Uterus (tissue), 4 donors: Measurements from ENCODE around the gene IFT22. TPM values are rescaled to one million over a fixed set of nuclear protein-coding genes. Genes with fewer than 3 reads are reported as not detected.

Experiments
- DNase-seq, 2 donors: peaks; one replicate each; pipeline ENCODE4 v3.0.0-alpha.2; 2019 to 2020
- H3K27ac ChIP-seq, 2 donors: fragments of 200-600 bp; sonication (generic); 1 replicate in 1 of 2; 2 replicates in 1 of 2; pipeline ENCODE4 v1.5.1; 2016 to 2018
- H3K27me3 ChIP-seq, 2 donors: fragments of 200-600 bp; sonication (generic); one replicate each; pipeline ENCODE4 v1.5.1; 2018 to 2019; ENCODE audit warnings: control low read depth in 1 of 2
- H3K36me3 ChIP-seq, 2 donors: fragments of 200-600 bp; sonication (generic); one replicate each; pipeline ENCODE4 v1.5.1; 2019; ENCODE audit warnings: control low read depth in 1 of 2
- H3K4me1 ChIP-seq, 2 donors: fragments of 200-600 bp; sonication (generic); one replicate each; pipeline ENCODE4 v1.5.1; 2018 to 2019; ENCODE audit warnings: control low read depth in 1 of 2
- H3K4me3 ChIP-seq, 2 donors: fragments of 200-600 bp; sonication (generic); 1 replicate in 1 of 2; 2 replicates in 1 of 2; pipeline ENCODE4 v1.5.1; 2018 to 2019; ENCODE audit warnings: mild to moderate bottlenecking in 1 of 2
- H3K9me3 ChIP-seq, 2 donors: fragments of 200-600 bp; sonication (generic); one replicate each; pipeline ENCODE4 v1.5.1; 2019; ENCODE audit warnings: control low read depth in 1 of 2
- CTCF ChIP-seq, 4 experiments: fragments of 200-600 bp in 2 of 4; fragments of 450-650 bp in 2 of 4; sonication (generic) in 2 of 4; IDR thresholded peaks; one replicate each; pipeline ENCODE4 v1.5.1; 2016 to 2019; ENCODE audit warnings: antibody characterized with exemption in 4 of 4, mild to moderate bottlenecking in 2 of 4, moderate library complexity in 1 of 4
- POLR2A ChIP-seq, 2 donors: fragments of 450-650 bp; IDR thresholded peaks; one replicate each; pipeline ENCODE4 v1.6.1; 2016; ENCODE audit warnings: antibody characterized with exemption in 2 of 2, mild to moderate bottlenecking in 1 of 2, moderate library complexity in 1 of 2
- intact Hi-C: fragments of 100-400 bp; cut with DNase I; formaldehyde crosslinking; loops from one replicate; pipeline ENCODE4 v1.15.1; 2023; ENCODE audit warnings: low total_unique reads
- total RNA-seq, 4 donors: library from RNA; depleted of rRNA in 3 of 4; stranded (reverse); fragments of >200 nt in 3 of 4; gene quantifications; one replicate each; pipeline versions ENCODE4 v1.1.0 to v1.2.4, GENCODE V29; 2014 to 2023
- donor health status: DM: yes; HTN: yes; CAD: no.

IFT22 gene
- total RNA-seq, 4 donors from 2014 or later = 7.1 to 43.5 (median 27.6) TPM

- intact Hi-C loops = no loop called here
- Histone ChIP-seq H3K36me3 (no peaks in the 10 kb centered on the region), H3K4me3 (no peak overlapping the region), H3K4me1 (no peaks in the 10 kb centered on the region), H3K27me3 (no peaks in the 10 kb centered on the region), H3K9me3 (no peaks in the 10 kb centered on the region), H3K27ac (no peak overlapping the region)
- TF ChIP-seq POLR2A (IDR thresholded peaks at IDR 0.05) (no peak), CTCF (IDR thresholded peaks at IDR 0.05) (no peak)
- no peak for DNase-seq
These were observed 8.4 kb upstream of the IFT22 start for GRCh38 chr7:101330011-101330484.

DNA sequence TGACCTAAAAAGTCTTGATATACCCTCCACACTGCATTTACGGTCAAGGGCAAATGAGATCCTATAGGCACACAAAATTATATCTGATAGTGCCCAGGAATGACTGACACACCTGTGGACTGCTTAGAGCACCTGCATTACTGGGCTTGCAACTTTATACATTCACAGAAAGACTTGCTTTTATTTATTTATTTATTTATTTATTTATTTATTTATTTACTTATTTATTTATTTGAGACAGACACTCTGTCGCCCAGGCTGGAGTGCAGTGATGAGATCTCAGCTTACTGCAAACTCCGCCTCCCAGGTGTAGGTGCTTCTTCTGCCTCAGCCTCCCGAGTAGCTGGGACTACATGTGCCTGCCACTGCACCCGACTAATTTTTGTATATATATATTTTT lies 6.5 kb upstream of the IFT22 start:
- H3K9me3 ChIP-seq = no peaks in the 10 kb centered on the region
- H3K27me3 ChIP-seq = no peaks in the 10 kb centered on the region
- TF ChIP-seq CTCF (IDR thresholded peaks at IDR 0.05) (no peak), POLR2A (IDR thresholded peaks at IDR 0.05) (no peak)
- no peak for DNase-seq
- intact Hi-C loops = no loop called here
- H3K27ac ChIP-seq = no peak overlapping the region
- no peaks in the 10 kb centered on the region for H3K4me1 ChIP-seq
- H3K4me3 ChIP-seq = no peak overlapping the region
- no peaks in the 10 kb centered on the region for H3K36me3 ChIP-seq

DNA sequence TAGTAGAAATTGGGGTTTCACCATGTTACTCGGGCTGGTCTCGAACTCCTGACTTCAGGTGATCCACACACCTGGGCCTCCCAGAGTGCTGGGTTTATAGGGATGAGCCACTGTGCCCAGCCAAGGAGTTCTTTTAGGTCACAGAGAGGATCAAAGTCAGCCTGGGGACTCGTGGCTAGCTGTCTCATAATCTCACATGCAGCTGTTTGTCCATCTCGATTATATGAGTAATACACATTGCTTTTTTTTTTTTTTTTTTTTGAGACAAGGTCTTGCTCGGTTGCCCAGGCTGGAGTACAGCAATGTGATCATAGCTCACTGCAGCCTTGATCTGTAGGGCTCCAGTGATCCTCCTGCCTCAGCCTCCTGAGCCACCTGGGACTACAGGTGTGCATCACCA lies 2.2 kb downstream of the IFT22 start:
- Histone ChIP-seq H3K27me3 (no peaks in the 10 kb centered on the region), H3K36me3 (no peaks in the 10 kb centered on the region), H3K4me3 (no peak overlapping the region), H3K9me3 (no peaks in the 10 kb centered on the region), H3K4me1 (peaks cover 0 to 4% of the 10 kb centered on the region in 2 donors), H3K27ac (no peak overlapping the region)
- TF ChIP-seq CTCF (IDR thresholded peaks at IDR 0.05) = no peak
- no peak for TF ChIP-seq POLR2A (IDR thresholded peaks at IDR 0.05)
- DNase-seq = no peak
- intact Hi-C loops = no loop called here

GRCh38 chr7:101315336-101315735 lies 6.3 kb downstream of the IFT22 start:
- H3K27ac ChIP-seq = no peak overlapping the region
- no peaks in the 10 kb centered on the region for H3K27me3 ChIP-seq
- no peaks in the 10 kb centered on the region for H3K9me3 ChIP-seq
- no peak overlapping the region for H3K4me3 ChIP-seq
- no peaks in the 10 kb centered on the region for H3K4me1 ChIP-seq
- no peaks in the 10 kb centered on the region for H3K36me3 ChIP-seq
- TF ChIP-seq CTCF (IDR thresholded peaks at IDR 0.05) (peak in 2 of 4 experiments; percentile 30 to 45), POLR2A (IDR thresholded peaks at IDR 0.05) (no peak)
- DNase-seq = no peak
- intact Hi-C loops = no loop called here

GRCh38 chr7:101308245-101309085 lies 13.1 kb downstream of the IFT22 start:
- peak; percentile 27 to 45 for DNase-seq

More at GRCh38 chr7:101308245-101309085, 13.1 kb downstream of the IFT22 start:
- H3K4me3 ChIP-seq = peak overlapping the region in 1 of 2 donors; percentile 42
- H3K4me1 ChIP-seq = no peaks in the 10 kb centered on the region
- intact Hi-C loops = no loop called here
- peaks cover 0 to 29% of the 10 kb centered on the region in 2 donors for H3K27me3 ChIP-seq
- no peaks in the 10 kb centered on the region for H3K36me3 ChIP-seq
- H3K9me3 ChIP-seq = peaks cover 0 to 5% of the 10 kb centered on the region in 2 donors
- H3K27ac ChIP-seq = no peak overlapping the region
- TF ChIP-seq CTCF (IDR thresholded peaks at IDR 0.05) (no peak), POLR2A (IDR thresholded peaks at IDR 0.05) (no peak)
